GM19043 (cell line): ENCODE measurements around the gene FAM216B.

ENCODE experiments used
- ATAC-seq: cut with Tn5 transposase; IDR thresholded peaks from one replicate; pipeline ENCODE4 v1.9.1; 2021; ENCODE audit warnings: low read depth; ENCODE audit not compliant: unreplicated experiment

Gene FAM216B

GRCh38 chr13:42821437-42821836 is 40.1 kb downstream of the FAM216B start:
- no peak for ATAC-seq

GRCh38 chr13:42832341-42833096 is 51.1 kb downstream of the FAM216B start:
- no peak for ATAC-seq

GRCh38 chr13:42834946-42835345 is 53.6 kb downstream of the FAM216B start:
- no peak for ATAC-seq

DNA sequence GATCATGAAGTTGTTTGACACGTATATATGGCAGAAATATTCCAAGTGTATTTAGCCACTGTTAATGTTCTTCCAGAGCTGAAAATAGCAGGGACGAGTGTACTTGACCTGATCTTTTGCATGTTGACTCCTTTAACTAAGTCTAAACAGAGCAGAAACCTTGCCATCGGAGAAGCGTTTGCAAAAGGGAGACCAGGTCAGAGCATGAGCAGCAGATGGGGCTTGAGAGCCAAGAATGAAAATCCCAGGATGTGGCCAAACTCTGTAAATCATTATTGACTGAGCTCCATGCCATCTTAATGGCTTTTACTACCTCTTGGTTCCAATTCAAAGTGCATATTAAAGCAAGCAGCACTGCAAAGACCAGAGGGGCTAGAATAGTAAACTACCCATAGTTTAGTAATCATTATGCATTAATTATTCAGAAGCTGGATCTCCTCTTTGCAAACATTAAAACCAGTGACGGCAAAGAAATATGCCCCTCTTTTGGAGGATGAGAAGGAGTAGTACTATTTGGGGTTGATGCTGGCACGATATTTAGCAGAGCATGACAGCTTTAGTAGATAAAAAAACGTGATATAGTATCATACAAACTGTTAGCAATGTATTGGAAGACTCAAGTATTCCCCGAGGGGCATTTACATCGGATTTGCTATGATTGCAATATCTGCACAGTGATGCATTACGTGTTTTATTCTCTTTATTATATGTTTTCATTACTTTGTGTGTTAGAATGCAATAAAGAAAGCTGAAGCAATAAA is 55.7 kb downstream of the FAM216B start:
- ATAC-seq: no peak
